NCI-H2107 treated with DMSO at 0.1 percent for 48 hours (cell line): ENCODE measurements around the gene CIB4.

ENCODE experiments used
- DNase-seq: peaks from one replicate; lab custom pipeline; 2025; ENCODE audit not compliant: unreplicated experiment; lab: John Stamatoyannopoulos, UW

CIB4 gene

GRCh38 chr2:26584191-26584590 lies 57.0 kb downstream of the CIB4 start:
- no peak for DNase-seq

- DNase-seq, result no peak
Measured at GRCh38 chr2:26583381-26583911, 57.7 kb downstream of the CIB4 start.

- no peak for DNase-seq
Measured at GRCh38 chr2:26582890-26583289, 58.3 kb downstream of the CIB4 start.

DNA sequence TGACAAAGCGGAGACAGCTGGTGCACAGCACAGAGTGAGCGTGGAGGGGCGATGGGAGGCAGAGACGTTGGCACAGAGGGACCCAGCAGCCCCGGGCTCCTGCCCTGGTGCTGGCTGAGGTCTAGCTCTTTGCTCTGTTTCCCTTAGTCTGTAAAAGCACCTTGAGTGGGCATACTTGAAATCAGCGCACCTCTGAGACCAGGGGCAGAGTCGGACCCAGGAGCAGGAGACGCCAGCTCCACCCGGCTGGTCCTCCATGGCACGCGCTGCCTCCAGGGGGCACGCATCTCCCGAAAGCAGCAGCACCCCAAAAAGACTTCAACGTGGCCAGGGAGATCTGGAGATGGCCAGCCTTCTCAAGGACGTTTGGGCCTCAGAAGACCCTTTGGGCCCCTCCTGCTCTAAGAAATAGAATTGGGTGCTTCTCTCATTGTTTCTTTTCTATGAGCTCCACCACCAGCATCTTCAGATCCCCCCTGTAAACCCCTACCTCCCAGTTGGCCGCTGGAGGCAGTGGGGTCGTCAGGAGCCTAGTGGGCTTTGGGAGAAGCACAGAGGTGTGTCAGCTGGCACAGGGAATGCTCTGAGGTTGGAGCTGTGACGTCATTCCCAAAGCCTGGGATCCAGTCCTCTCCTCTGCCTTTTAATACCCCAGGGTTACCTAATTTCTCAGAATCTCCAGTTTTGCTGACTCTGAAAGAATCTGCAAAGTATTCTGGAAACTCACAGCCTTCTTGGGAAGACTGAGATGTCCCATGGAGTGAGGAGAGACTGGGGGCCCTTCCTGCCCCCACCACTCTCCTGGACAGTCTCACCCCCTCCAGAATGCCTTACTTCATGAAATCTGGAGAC lies 58.9 kb downstream of the CIB4 start:
- DNase-seq, result no peak

DNA sequence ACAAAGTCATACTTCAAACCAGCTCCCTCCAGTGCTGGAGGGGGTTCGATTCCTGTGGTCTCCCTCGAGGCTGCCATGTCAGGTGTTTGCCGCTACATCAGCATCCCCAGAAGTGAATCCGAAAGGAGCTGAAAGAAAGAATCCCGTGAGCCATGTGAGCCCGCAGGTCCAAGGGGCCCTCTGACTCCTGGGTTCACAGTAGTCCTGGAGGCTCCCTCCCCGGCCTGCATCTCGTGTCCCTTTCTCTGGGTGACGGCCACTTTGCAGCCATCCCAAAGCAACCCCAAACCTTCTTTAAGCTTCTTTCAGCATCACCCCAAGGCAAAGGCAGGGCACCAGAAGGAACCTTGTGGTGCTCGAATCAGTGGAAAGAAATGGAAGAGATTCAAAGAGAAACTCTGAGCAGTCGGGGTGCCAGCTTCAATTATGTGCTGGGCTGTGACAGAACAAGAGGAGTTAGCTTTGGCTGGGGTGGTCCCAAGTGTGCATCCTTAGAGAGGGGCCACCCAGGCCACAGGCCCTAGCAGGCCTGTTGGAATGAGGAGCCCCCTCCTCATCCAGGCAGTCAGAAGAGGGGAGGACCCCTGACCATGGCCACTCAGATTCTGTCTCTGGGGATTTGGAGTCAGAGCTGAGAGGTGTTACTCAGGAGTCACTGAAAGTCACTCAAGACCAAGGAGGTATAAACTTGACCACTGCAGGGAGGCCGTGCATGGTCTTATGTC lies 59.7 kb downstream of the CIB4 start:
- DNase-seq, result no peak

DNA sequence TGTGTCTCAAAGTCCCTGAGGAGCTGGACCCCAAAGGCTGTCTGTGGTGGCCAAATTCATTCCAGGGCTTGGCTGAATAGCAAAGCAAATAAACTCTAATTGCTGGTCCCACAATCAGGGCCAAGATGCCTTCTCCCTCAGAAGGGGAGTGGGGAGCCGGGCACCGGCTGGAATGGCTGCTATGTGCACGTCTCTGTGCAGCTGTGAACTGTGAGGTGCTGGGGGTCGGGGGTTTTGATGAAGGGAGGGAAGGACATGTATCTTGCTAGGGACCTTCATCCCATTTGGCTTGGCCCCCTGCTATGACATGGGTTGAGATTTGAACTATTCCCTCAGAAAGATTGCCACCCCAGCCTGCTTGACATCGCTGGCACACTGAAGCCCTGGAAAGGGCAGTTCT lies 60.4 kb downstream of the CIB4 start:
- no peak for DNase-seq

DNA sequence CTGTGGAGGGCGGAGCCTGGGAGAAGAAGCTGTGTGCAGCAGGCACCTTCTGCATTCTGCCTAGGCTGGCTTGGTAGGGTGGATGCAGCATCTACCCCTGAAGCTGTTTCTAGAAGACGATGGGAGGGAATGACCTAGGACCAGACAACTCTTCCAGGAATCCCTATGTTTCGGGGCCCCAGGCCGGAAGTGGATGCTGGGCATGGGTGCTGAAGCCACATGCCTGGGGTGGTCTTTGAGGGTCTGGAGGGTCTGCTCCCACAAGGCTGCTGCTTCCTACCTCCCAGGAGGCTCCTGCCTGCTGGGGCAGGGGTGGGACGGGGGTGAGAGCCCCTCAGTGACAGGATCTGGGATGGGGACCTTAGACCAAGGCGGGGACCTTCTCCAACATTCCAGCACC lies 61.0 kb downstream of the CIB4 start:
- no peak for DNase-seq

- DNase-seq, result no peak
Measured at GRCh38 chr2:26579723-26580040, 61.5 kb downstream of the CIB4 start.

GRCh38 chr2:26579025-26579722 lies 62.0 kb downstream of the CIB4 start:
- DNase-seq, result no peak

- DNase-seq, result no peak
Measured at GRCh38 chr2:26578581-26578980, 62.6 kb downstream of the CIB4 start.

GRCh38 chr2:26578113-26578458 lies 63.1 kb downstream of the CIB4 start:
- no peak for DNase-seq

- peak; percentile 24 for DNase-seq
Measured at GRCh38 chr2:26577442-26578112, 63.6 kb downstream of the CIB4 start.

GRCh38 chr2:26576565-26577441 lies 64.4 kb downstream of the CIB4 start:
- DNase-seq, result no peak

GRCh38 chr2:26575836-26576564 lies 65.2 kb downstream of the CIB4 start:
- no peak for DNase-seq

DNA sequence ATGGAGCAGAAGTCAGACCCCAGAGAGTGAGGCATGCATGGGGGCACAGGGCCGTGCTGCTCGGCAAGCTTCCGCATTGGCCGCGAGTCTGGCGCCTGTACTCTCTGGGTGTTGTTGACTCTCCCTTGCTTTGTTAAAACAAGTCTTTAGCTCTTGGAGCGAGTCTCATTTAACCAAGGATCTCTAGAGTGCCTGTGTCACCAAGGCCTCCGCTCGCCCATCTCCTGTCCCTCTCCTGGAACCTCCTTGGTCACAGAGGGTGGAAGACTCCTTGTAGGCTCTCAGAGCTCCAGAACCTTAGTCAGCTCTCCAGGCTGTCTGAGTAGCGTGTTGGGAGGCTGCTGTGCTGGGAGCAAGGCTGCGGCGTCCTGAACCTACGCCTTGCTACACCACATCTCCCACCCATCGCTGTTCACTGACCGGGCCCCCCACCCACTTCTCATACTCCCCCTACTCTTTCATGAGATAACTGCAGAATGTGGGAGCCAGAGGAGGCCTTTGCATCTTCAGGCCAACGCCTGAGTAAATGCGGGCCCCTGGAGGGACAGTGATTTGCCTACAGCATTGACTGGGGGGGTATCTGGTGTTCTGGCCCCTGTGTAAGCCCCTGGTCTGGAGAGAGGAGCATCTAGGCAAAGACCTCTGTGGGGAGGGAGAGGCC lies 66.1 kb downstream of the CIB4 start:
- DNase-seq, result no peak

DNA sequence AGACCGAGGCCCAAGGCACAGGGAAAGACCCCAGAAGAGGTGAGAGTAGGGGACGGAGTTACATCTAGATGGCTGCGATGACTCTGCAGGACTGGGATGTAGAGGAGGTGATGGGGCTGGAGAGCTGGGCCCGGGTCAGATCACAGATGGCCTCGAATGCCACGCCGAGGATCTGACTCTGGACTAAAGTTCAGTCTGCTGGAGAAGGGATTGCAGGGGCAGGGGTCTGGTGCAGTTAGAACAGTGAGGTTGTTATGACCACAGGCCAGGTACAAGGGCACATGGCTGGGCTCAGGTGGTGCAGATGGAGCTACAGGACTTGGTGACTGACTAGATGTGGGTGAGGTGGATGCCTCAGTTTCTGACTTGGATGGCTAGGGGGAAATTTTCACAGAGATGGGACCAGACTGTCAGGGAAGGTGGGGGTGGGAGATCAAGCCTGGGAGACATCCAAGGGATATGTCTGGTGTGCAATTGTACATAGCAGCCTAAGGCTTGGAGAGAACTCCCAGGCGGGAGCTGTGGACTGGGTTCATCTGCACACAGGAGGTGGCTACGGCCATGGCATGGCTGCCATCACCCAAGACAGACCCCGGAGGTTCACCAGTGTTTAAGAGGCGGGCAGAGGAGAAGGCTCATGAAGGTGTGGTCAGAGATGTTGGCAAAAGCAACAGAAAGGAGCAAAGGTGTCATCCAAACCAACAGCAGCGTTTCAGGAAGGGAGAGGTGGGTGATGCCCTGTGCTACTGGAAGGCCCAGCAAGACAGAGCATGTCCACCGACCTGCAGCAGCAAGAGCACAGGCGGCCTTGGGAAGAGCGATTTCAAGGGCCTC lies 66.9 kb downstream of the CIB4 start:
- no peak for DNase-seq

- no peak for DNase-seq
Measured at GRCh38 chr2:26573241-26573925, 67.8 kb downstream of the CIB4 start.

DNA sequence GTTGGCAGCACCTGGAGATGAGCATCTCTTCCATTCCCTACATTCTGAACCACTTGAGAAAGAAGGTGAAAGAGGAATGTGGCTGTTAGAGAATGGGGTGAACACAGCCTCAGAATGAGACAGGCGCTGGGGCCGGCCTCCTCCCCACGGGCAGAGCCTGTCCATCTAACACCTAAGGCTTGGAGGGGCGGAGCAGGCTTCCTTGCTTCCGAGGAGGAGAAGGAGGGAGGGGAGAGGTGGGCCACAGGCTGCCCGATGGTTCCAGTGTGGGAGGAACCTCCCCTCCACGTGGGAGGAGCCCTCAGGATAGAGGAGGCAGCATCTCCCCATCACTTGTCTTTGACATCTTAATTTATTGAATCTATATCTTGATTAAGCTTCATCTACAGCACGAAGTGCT lies 68.6 kb downstream of the CIB4 start:
- no peak for DNase-seq
